Fibroblast of pulmonary artery (primary cell): ENCODE data around the gene CSF3.
A peak's percentile ranks its signal among the peaks of the same experiment; 100 is the strongest.

Experiments
- DNase-seq: peaks from one replicate; pipeline ENCODE4 v3.0.0-alpha.2; 2010; ENCODE audit warnings: low read depth
- H3K4me3 ChIP-seq: replicated peaks from 2 replicates; pipeline ENCODE4 v1.5.1; 2011; ENCODE audit warnings: low read depth, mild to moderate bottlenecking, control low read depth, low read length, moderate library complexity
- TF ChIP-seq, protein P1 (sequence below): IDR thresholded peaks from 2 replicates; pipeline ENCODE4 v1.5.1; 2011; ENCODE audit warnings: mild to moderate bottlenecking, control low read depth, low read length, inconsistent platforms; ENCODE audit errors: missing control alignments

The CSF3 gene

DNA sequence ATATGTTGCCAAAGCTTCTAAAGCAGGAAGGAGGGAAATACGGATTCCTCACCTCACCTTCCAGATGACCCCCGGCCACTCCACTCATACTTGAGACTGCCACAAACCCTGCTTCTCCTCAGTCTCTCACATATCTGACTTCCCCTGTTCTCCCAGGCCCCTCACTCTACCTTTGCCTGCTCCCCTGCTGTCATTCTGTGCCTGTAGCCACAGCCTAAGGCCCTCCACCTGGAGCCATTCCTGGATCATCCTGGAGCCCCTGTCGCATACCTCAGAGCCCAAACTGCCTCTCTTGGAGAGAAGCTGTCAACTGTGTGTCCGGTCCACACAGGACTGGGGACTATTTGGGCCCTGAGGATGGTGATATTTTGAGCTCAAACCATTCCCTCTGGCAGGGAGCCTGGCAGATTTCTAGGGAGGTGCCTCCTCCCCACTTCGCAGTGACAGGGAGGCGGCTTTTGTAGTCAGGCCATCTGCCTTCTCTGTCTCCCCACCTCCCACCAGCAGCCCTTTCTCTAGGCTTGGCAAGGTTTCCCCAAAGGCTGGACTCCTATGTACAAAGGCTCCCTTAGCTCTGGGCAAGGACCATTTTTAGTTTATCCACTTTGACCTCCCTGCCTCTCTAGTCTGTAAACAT, 41.3 kb downstream of the CSF3 start:
- H3K4me3 ChIP-seq, result no peak overlapping the region
- DNase-seq, result no peak
- TF ChIP-seq, protein P1, sequence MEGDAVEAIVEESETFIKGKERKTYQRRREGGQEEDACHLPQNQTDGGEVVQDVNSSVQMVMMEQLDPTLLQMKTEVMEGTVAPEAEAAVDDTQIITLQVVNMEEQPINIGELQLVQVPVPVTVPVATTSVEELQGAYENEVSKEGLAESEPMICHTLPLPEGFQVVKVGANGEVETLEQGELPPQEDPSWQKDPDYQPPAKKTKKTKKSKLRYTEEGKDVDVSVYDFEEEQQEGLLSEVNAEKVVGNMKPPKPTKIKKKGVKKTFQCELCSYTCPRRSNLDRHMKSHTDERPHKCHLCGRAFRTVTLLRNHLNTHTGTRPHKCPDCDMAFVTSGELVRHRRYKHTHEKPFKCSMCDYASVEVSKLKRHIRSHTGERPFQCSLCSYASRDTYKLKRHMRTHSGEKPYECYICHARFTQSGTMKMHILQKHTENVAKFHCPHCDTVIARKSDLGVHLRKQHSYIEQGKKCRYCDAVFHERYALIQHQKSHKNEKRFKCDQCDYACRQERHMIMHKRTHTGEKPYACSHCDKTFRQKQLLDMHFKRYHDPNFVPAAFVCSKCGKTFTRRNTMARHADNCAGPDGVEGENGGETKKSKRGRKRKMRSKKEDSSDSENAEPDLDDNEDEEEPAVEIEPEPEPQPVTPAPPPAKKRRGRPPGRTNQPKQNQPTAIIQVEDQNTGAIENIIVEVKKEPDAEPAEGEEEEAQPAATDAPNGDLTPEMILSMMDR, result no peak

DNA sequence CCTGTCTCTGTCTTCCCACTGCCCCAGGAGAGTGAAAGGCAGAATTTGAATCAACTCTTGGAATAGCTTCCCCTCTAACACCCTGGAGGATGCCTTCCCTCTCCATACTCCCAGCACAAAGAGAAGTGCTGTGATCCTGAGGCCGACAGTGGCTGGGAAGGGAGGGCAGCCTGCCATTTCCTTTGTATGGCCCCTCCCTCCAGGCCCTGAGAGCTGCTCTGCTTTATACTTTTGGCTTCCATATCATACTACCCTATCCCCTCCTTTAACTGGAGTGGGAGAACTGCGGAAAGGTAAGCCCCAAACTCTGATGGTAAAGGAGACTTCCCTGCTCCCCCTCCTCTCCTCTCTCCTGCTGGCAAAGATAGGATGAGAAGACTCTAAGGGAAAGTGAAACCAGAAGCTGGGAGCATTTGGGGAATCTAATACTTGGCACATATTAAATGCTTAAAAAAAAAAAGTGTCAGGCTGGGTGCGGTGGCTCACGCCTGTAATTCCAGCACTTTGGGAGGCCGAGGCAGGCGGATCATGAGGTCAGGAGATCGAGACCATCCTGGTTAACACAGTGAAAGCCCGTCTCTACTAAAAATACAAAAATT, 43.0 kb downstream of the CSF3 start:
- no peak overlapping the region for H3K4me3 ChIP-seq
- TF ChIP-seq, protein P1, result no peak
- DNase-seq, result peak; percentile 47

DNA sequence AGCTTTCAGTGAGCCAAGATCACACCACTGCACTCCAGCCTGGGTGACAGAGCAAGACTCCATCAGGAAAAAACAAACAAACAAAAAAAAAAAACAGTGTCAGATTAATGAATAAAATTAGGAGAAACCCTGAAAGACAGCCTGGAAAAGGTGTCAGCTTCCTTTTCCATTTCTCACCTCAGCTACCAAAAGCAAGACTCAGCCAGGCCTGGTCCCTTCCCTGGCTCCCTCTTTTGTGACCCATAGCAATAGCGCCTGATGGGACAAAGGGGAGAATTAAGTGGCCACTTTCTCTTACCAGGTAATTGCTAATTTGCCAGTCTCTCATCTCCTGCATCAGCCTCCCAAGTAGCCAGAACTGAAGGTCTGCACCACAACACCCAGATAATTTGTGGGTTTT, 43.6 kb downstream of the CSF3 start:
- TF ChIP-seq, protein P1, result no peak
- H3K4me3 ChIP-seq, result no peak overlapping the region
- no peak for DNase-seq

DNA sequence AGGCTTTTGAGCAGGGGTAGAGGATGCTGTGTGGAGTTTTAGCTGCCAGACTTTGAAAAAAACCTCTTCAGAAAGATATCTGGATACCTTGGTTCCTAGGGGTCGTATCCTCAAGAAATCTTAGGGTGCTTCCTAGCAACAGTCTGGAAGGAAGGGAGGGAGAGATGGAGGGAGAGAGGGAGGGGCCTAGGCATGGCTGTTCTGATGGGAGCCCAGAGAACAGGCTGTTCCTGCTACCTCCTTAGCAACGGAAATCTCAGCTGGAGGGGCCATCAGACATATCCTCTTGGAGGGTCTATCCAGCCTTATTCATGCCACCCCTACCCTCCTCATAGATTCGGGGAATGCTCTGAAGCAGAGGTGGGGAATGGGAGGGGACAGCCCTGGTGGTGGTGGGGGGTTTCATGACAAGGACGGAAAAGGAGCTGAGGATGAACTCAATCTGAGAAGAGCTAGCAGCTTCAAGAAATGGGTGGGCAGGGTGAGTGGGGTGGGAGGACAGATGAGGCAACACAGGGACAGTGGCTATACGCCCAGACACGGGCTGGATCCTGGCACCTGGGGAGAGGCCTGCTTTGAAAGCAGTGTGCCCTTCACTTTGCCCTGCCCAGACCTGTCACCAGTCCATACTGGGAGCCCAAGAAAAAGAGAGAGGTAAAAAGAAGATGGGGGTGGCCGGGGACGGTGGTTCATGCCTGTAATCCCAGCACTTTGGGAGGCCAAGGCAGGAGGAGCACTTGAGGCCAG, 44.7 kb downstream of the CSF3 start:
- no peak for DNase-seq
- H3K4me3 ChIP-seq, result no peak overlapping the region
- TF ChIP-seq, protein P1, result no peak

DNA sequence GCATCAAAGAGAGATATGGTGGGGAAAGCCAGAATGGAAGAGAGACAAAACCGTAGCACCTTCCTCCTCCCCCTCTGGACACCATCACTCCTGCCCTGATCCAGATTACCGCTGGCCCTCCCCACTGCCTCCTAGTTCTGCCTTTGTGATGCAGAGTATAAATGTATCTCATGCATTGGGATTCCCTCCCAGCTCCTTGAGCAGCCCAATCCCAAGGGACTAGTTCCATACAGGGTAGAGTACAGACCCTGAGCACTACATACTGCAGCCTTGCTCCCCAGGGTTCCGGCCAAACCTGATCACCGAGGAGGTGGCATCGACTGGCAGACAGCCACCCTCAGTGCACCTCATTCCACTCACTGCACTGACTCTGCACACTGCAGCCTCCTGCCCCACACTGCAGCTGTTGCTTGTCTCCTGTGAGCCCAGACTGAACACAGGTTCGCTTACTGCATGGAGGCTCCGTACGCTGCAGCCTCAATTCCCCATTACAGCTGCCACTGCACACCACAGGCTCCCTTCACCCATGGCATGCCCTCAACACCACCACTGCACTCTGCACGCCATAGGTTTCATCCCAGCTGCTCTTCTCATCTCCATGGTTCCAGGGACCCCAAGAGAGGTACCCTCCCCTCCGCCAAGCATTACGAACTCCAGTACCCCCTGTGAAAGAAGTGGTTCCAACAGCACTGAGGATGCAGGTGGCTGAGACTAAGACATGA, 45.8 kb downstream of the CSF3 start:
- no peak overlapping the region for H3K4me3 ChIP-seq
- TF ChIP-seq, protein P1, result no peak
- DNase-seq, result no peak

DNA sequence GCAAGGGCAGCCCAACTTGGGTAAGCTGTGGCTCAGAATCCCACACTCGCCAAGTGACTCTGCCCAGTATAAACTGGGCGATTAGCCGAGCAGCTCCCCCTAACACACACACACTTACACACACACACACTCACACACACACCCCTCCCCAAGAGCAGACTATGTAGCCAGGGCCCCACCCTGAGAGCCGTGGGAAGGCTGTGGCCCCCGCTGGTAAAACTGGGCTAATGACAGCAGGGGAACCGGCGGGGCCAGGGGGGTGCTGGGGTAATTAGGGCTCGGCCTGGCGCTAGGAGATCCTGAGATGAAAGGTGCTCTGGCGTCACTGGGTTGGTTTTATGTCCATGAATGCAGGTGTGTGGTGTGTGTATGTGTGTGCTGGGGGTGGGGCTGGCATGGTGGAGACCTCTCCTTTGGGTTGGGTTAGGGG, 46.4 kb downstream of the CSF3 start:
- DNase-seq, result no peak
- H3K4me3 ChIP-seq, result no peak overlapping the region
- TF ChIP-seq, protein P1, result no peak
